Neural cell (in vitro differentiated cells): ENCODE measurements around the gene LTA4H. TPM values are rescaled to one million over a fixed set of nuclear protein-coding genes. Genes with fewer than 3 reads are reported as not detected.

ENCODE experiments used
- H2AFZ ChIP-seq: fragments of 200-600, 300-800 bp; sonication (generic), shearing (Covaris generic); 2 replicates; pipeline ENCODE4 v1.6.0; 2014; ENCODE audit warnings: low read depth, mild to moderate bottlenecking, antibody characterized with exemption, low read length, moderate library complexity
- H3F3A ChIP-seq: fragments of 200-600 bp; shearing (Covaris generic); 2 replicates; pipeline ENCODE4 v1.6.1; 2016; ENCODE audit warnings: mild to moderate bottlenecking, moderate library complexity, mixed read lengths, antibody characterized with exemption, low read length; ENCODE audit not compliant: insufficient read depth, poor library complexity, severe bottlenecking
- H3K27ac ChIP-seq: fragments of 200-600, 300-800 bp; sonication (generic), shearing (Covaris generic); 2 replicates; pipeline ENCODE4 v1.5.1; 2014; ENCODE audit warnings: mild to moderate bottlenecking, low read length, moderate library complexity
- H3K27me3 ChIP-seq: fragments of 300-800, 200-600 bp; sonication (generic), shearing (Covaris generic); 2 replicates; pipeline ENCODE4 v1.6.0; 2014; ENCODE audit warnings: mild to moderate bottlenecking, low read depth, low read length, moderate library complexity; ENCODE audit not compliant: insufficient read depth
- H3K36me3 ChIP-seq: fragments of 300-800, 200-600 bp; sonication (generic), shearing (Covaris generic); 2 replicates; pipeline ENCODE4 v1.5.1; 2014; ENCODE audit warnings: mild to moderate bottlenecking, antibody characterized with exemption, low read length, moderate library complexity; ENCODE audit not compliant: insufficient read depth
- H3K4me2 ChIP-seq: fragments of 300-800, 200-600 bp; sonication (generic), shearing (Covaris generic); 2 replicates; pipeline ENCODE4 v1.6.0; 2014; ENCODE audit warnings: mild to moderate bottlenecking, low read length
- H3K4me3 ChIP-seq: fragments of 300-800, 200-600 bp; sonication (generic), shearing (Covaris generic); 2 replicates; pipeline ENCODE4 v1.5.1; 2014; ENCODE audit warnings: mild to moderate bottlenecking, low read length, moderate library complexity
- H3K79me2 ChIP-seq: fragments of 200-600 bp; shearing (Covaris generic); replicated peaks from 2 replicates; pipeline ENCODE4 v1.6.0; 2014; ENCODE audit warnings: mild to moderate bottlenecking, low read length, moderate library complexity; ENCODE audit not compliant: insufficient read depth
- H3K9ac ChIP-seq: fragments of 300-800, 200-600 bp; sonication (generic), shearing (Covaris generic); 2 replicates; pipeline ENCODE4 v1.6.1; 2016; ENCODE audit warnings: mild to moderate bottlenecking, low read length, mixed read lengths
- H3K9me2 ChIP-seq: fragments of 200-600 bp; shearing (Covaris generic); 2 replicates; pipeline ENCODE4 v1.6.1; 2016; ENCODE audit warnings: mild to moderate bottlenecking, low read length, mixed read lengths; ENCODE audit not compliant: insufficient read depth
- H3K9me3 ChIP-seq: fragments of 200-600, 300-800 bp; sonication (generic), shearing (Covaris generic); 2 replicates; pipeline ENCODE4 v1.6.1; 2016; ENCODE audit warnings: mild to moderate bottlenecking, mixed run types, low read length, moderate library complexity, mixed read lengths
- H4K20me1 ChIP-seq: fragments of 200-600 bp; shearing (Covaris generic); 2 replicates; pipeline ENCODE4 v1.6.1; 2016; ENCODE audit warnings: mild to moderate bottlenecking, mixed run types; ENCODE audit not compliant: insufficient read depth
- EP300 ChIP-seq: fragments of 450-650 bp; conservative IDR thresholded peaks from 2 replicates; pipeline ENCODE4 v1.6.1; 2014; ENCODE audit warnings: antibody characterized with exemption, mild to moderate bottlenecking, moderate library complexity; ENCODE audit not compliant: poor library complexity, severe bottlenecking
- EZH2 ChIP-seq: fragments of 200-600, 300-800 bp; shearing (Covaris generic), sonication (generic); IDR thresholded peaks from 2 replicates; pipeline ENCODE4 v1.6.1; 2014; ENCODE audit warnings: antibody characterized with exemption, low read length, borderline replicate concordance, mild to moderate bottlenecking; ENCODE audit not compliant: insufficient read depth, poor library complexity, severe bottlenecking
- MXI1 ChIP-seq: fragments of 450-650 bp; conservative IDR thresholded peaks from 2 replicates; pipeline ENCODE4 v1.6.1; 2014; ENCODE audit warnings: antibody characterized with exemption, mild to moderate bottlenecking; ENCODE audit not compliant: poor library complexity, severe bottlenecking
- POLR2AphosphoS5 ChIP-seq: IDR thresholded peaks from 2 replicates; pipeline ENCODE4 v1.6.1; 2012
- RAD21 ChIP-seq: fragments of 450-650 bp; conservative IDR thresholded peaks from 2 replicates; pipeline ENCODE4 v1.6.1; 2014; ENCODE audit warnings: antibody characterized with exemption, mild to moderate bottlenecking, moderate library complexity
- REST ChIP-seq: IDR thresholded peaks from 2 replicates; pipeline ENCODE4 v1.6.1; 2012; ENCODE audit warnings: borderline replicate concordance
- SMC3 ChIP-seq: fragments of 450-650 bp; conservative IDR thresholded peaks from 2 replicates; pipeline ENCODE4 v1.6.1; 2014; ENCODE audit warnings: antibody characterized with exemption, mild to moderate bottlenecking, moderate library complexity; ENCODE audit not compliant: poor library complexity
- TAF1 ChIP-seq: IDR thresholded peaks from 2 replicates; pipeline ENCODE4 v1.6.1; 2012; ENCODE audit warnings: low read depth
- polyA plus RNA-seq: library from polyadenylated mRNA; depleted of rRNA; stranded (reverse); fragments of >200 nt; gene quantifications from 2 replicates; pipeline ENCODE4 v1.2.3, GENCODE V29; 2014
- TF ChIP-seq, protein P1 (sequence below): fragments of 450-650 bp; IDR thresholded peaks from 2 replicates; pipeline ENCODE4 v1.5.1; 2014; ENCODE audit warnings: antibody characterized with exemption, mild to moderate bottlenecking, moderate library complexity; ENCODE audit not compliant: poor library complexity, severe bottlenecking

The LTA4H gene
- polyA plus RNA-seq, 1 donor from 2014 or later = 55.3 TPM

DNA sequence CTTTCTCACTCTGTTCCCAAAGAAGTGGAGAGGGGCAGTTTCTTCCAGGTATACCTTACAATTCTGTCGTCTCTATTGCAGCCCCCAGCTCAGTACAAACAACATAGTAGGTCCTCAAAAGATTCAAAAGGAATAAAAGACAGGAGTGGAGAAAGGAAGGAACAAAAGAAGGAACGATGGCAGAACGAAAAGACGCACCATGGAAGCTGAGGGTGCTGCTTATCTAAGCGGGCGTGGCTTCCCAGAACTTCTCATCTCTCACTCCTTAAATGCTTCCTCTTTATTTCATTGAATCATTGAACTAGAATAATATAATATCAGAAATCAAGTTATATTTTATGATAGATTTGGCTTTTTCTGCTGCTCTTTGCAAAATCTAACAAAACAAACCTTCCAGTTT lies 13.7 kb upstream of the LTA4H start:
- Histone ChIP-seq H3K27me3 (no peaks in the 10 kb centered on the region), H3K27ac (no peak overlapping the region), H2AFZ (no peak overlapping the region), H3K9me2 (no peaks in the 10 kb centered on the region), H3K9ac (no peak overlapping the region), H3K4me2 (no peak overlapping the region), H3K36me3 (no peaks in the 10 kb centered on the region), H4K20me1 (no peaks in the 10 kb centered on the region), H3K9me3 (no peaks in the 10 kb centered on the region), H3F3A (no peaks in the 10 kb centered on the region), H3K4me3 (no peak overlapping the region), H3K79me2 (no peaks in the 10 kb centered on the region)
- TF ChIP-seq REST (no peak), MXI1 (no peak), POLR2AphosphoS5 (no peak), SMC3 (no peak)
- TF ChIP-seq, protein P1, sequence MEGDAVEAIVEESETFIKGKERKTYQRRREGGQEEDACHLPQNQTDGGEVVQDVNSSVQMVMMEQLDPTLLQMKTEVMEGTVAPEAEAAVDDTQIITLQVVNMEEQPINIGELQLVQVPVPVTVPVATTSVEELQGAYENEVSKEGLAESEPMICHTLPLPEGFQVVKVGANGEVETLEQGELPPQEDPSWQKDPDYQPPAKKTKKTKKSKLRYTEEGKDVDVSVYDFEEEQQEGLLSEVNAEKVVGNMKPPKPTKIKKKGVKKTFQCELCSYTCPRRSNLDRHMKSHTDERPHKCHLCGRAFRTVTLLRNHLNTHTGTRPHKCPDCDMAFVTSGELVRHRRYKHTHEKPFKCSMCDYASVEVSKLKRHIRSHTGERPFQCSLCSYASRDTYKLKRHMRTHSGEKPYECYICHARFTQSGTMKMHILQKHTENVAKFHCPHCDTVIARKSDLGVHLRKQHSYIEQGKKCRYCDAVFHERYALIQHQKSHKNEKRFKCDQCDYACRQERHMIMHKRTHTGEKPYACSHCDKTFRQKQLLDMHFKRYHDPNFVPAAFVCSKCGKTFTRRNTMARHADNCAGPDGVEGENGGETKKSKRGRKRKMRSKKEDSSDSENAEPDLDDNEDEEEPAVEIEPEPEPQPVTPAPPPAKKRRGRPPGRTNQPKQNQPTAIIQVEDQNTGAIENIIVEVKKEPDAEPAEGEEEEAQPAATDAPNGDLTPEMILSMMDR = no peak

DNA sequence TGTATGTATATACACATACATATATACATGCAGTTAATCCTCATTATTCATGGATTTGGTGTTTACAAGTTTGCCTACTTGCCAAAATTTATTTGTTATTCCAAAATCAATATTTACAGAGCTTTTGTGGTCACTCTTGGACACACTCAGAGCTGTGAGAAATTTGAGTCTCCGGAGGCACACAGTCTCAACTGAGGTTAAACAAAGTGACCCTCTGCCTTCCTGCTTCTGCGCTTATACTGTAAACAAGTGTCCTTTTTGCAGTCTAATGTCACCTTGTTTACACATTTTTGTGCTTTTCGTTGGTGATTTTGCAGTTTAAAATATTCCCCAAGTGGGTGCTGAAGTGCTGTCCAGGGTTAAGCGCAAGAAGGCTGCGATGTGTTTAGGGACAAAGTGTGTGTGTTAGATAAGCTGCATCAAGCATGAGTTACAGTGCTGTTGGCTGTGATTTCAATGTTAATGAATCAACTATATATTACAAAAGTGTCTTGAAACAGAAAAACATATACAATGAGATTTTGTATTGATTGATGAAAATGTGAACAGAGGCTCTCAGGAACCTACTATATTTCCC lies 13.1 kb upstream of the LTA4H start:
- no peaks in the 10 kb centered on the region for H3K79me2 ChIP-seq
- no peaks in the 10 kb centered on the region for H3K9me2 ChIP-seq
- no peaks in the 10 kb centered on the region for H3F3A ChIP-seq
- no peaks in the 10 kb centered on the region for H3K9me3 ChIP-seq
- no peak overlapping the region for H3K9ac ChIP-seq
- TF ChIP-seq MXI1 (no peak), EZH2 (no peak), POLR2AphosphoS5 (no peak), EP300 (no peak), REST (no peak), RAD21 (no peak), TAF1 (no peak), SMC3 (no peak)
- H4K20me1 ChIP-seq = no peaks in the 10 kb centered on the region
- H3K27ac ChIP-seq = no peak overlapping the region
- H3K27me3 ChIP-seq = no peaks in the 10 kb centered on the region
- no peak overlapping the region for H3K4me2 ChIP-seq
- no peaks in the 10 kb centered on the region for H3K36me3 ChIP-seq
- H3K4me3 ChIP-seq = no peak overlapping the region
- no peak overlapping the region for H2AFZ ChIP-seq
